HepG2 (cell line): ENCODE data around the gene DGUOK. TPM values are rescaled to one million over a fixed set of nuclear protein-coding genes. Genes with fewer than 3 reads are reported as not detected.

Experiments used
- ZNF766 ChIP-seq: sonication (generic); formaldehyde crosslinking; IDR thresholded peaks from 2 replicates; pipeline ENCODE4 v1.5.0; 2020; ENCODE audit warnings: missing genetic modification reagents, borderline replicate concordance
- polyA plus RNA-seq, 8 experiments: library from polyadenylated mRNA; depleted of rRNA in 3 of 8; stranded (reverse) in 7 of 8; unstranded in 1 of 8; fragments of >200 nt; fragmentation: Illumina TruSeq in 4 of 8; extraction: Trizol in 4 of 8; gene quantifications; 2 replicates each; pipeline versions ENCODE4 v1.2.1 to v1.2.3, GENCODE V29; 2011 to 2016; ENCODE audit warnings: low read depth in 4 of 8, missing spikeins in 1 of 8, mixed read lengths in 1 of 8; ENCODE audit not compliant: insufficient read depth in 1 of 8
- total RNA-seq, 5 experiments: library from RNA; depleted of rRNA; stranded (reverse); fragments of >200 nt; fragmentation: Illumina TruSeq; extraction: Trizol; gene quantifications; 2 replicates each; pipeline ENCODE4 v1.2.3, GENCODE V29; 2016; ENCODE audit warnings: low read depth in 1 of 5
- TF ChIP-seq, protein P1 (sequence below): sonication (generic); formaldehyde crosslinking; IDR thresholded peaks from 2 replicates; pipeline ENCODE4 v1.8.1; 2022; ENCODE audit warnings: mild to moderate bottlenecking, missing genetic modification reagents
- TF ChIP-seq, protein P2 (sequence below): sonication (generic); formaldehyde crosslinking; IDR thresholded peaks from 2 replicates; pipeline ENCODE4 v1.9.0; 2022; ENCODE audit warnings: missing genetic modification reagents, mild to moderate bottlenecking, borderline replicate concordance
- TF ChIP-seq, protein P3 (sequence below): sonication (generic); formaldehyde crosslinking; IDR thresholded peaks from 2 replicates; pipeline ENCODE4 v1.4.0; 2020; ENCODE audit warnings: missing genetic modification reagents, borderline replicate concordance

The DGUOK gene
- total and polyA plus RNA-seq, 2 of the 13 experiments (the other 11 are each of a cell fraction or from before 2014, with no cell fraction given): 105 to 137 TPM

DNA sequence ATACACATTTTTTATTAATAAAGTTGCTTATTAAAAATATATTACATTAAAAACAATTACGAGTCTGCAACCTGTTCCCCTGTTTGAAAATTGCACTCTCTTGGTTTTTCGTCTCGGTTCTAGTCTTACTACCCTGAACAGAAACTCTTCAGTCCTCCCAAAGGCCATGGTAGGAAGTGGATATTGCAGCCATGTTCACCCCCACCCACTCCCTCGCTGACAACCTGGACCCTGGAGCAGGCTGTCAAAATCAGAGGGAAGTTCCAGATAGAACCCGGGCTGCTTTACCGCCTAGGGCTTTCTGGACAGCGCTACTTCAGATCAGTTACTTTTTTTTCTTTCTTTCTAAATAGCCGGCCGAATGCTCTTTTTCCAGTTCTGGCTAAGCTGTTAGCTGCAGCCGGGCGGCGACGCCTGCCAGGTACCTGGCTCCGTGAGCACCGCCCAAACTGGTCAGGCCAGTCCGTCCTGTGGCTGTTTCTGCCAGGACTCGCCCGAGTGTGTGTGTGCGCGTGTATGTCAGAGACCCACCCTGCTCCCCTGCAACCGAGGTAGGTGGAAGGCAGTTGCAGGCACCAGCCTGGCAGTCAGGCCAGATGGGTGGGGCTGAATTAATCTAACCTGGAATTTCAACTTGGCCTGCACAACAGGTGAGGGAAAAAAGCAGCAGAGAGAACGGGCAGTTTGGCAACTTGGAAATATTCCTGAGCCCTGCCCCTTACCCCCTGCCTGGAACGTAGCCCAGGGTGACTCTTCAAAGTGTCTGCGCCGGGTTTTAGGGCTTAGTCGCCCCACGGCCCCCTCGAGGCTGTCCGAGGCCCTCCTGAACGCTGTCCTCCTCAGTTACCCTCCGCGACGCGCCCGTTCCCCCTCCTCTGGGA lies 56.9 kb downstream of the DGUOK start (continued):
- TF ChIP-seq, protein P1, sequence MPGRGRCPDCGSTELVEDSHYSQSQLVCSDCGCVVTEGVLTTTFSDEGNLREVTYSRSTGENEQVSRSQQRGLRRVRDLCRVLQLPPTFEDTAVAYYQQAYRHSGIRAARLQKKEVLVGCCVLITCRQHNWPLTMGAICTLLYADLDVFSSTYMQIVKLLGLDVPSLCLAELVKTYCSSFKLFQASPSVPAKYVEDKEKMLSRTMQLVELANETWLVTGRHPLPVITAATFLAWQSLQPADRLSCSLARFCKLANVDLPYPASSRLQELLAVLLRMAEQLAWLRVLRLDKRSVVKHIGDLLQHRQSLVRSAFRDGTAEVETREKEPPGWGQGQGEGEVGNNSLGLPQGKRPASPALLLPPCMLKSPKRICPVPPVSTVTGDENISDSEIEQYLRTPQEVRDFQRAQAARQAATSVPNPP (CRISPR knock-in tag): 0 out of 2 replicates have a peak, but pooled peaks have one; percentile 44
- TF ChIP-seq, protein P2, sequence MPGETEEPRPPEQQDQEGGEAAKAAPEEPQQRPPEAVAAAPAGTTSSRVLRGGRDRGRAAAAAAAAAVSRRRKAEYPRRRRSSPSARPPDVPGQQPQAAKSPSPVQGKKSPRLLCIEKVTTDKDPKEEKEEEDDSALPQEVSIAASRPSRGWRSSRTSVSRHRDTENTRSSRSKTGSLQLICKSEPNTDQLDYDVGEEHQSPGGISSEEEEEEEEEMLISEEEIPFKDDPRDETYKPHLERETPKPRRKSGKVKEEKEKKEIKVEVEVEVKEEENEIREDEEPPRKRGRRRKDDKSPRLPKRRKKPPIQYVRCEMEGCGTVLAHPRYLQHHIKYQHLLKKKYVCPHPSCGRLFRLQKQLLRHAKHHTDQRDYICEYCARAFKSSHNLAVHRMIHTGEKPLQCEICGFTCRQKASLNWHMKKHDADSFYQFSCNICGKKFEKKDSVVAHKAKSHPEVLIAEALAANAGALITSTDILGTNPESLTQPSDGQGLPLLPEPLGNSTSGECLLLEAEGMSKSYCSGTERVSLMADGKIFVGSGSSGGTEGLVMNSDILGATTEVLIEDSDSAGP (CRISPR knock-in tag): peak; percentile 89; the same call in 1 of the 2 replicates
- TF ChIP-seq, protein P3, sequence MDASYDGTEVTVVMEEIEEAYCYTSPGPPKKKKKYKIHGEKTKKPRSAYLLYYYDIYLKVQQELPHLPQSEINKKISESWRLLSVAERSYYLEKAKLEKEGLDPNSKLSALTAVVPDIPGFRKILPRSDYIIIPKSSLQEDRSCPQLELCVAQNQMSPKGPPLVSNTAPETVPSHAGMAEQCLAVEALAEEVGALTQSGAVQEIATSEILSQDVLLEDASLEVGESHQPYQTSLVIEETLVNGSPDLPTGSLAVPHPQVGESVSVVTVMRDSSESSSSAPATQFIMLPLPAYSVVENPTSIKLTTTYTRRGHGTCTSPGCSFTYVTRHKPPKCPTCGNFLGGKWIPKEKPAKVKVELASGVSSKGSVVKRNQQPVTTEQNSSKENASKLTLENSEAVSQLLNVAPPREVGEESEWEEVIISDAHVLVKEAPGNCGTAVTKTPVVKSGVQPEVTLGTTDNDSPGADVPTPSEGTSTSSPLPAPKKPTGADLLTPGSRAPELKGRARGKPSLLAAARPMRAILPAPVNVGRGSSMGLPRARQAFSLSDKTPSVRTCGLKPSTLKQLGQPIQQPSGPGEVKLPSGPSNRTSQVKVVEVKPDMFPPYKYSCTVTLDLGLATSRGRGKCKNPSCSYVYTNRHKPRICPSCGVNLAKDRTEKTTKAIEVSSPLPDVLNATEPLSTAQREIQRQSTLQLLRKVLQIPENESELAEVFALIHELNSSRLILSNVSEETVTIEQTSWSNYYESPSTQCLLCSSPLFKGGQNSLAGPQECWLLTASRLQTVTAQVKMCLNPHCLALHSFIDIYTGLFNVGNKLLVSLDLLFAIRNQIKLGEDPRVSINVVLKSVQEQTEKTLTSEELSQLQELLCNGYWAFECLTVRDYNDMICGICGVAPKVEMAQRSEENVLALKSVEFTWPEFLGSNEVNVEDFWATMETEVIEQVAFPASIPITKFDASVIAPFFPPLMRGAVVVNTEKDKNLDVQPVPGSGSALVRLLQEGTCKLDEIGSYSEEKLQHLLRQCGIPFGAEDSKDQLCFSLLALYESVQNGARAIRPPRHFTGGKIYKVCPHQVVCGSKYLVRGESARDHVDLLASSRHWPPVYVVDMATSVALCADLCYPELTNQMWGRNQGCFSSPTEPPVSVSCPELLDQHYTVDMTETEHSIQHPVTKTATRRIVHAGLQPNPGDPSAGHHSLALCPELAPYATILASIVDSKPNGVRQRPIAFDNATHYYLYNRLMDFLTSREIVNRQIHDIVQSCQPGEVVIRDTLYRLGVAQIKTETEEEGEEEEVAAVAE (CRISPR knock-in tag): no peak
- TF ChIP-seq ZNF766 (CRISPR knock-in tag): peak; percentile 45; the same call in 1 of the 2 replicates
- TF ChIP-seq, all 625 proteins: peak for 116
